HepG2 (cell line): ENCODE data around the gene NDUFC1. TPM values are rescaled to one million over a fixed set of nuclear protein-coding genes. Genes with fewer than 3 reads are reported as not detected.
A peak's percentile ranks its signal among the peaks of the same experiment; 100 is the strongest.

Experiments
- AHDC1 ChIP-seq: sonication (generic); formaldehyde crosslinking; IDR thresholded peaks from 2 replicates; pipeline ENCODE4 v1.5.1; 2020; ENCODE audit warnings: mild to moderate bottlenecking, missing genetic modification reagents, borderline replicate concordance
- EP300 ChIP-seq, 3 experiments: sonication (generic) in 1 of 3; formaldehyde crosslinking in 1 of 3; IDR thresholded peaks; 2 replicates each; pipeline versions ENCODE4 v1.5.1 to v1.6.1; 2011 to 2020; ENCODE audit warnings: low read depth in 2 of 3, low read length in 2 of 3, borderline replicate concordance in 1 of 3, improper control_type of control experiment in 1 of 3, mild to moderate bottlenecking in 1 of 3, missing genetic modification reagents in 1 of 3, moderate library complexity in 1 of 3
- NPAS2 ChIP-seq: sonication (generic); formaldehyde crosslinking; IDR thresholded peaks from 2 replicates; pipeline ENCODE4 v1.8.0; 2022; ENCODE audit warnings: mild to moderate bottlenecking, missing genetic modification reagents, borderline replicate concordance
- NR2F1 ChIP-seq, 2 experiments: fragments of 450-650 bp in 1 of 2; formaldehyde crosslinking in 1 of 2; IDR thresholded peaks; 2 replicates each; pipeline versions ENCODE4 v1.5.0 to v1.6.1; 2016 to 2020; ENCODE audit warnings: mild to moderate bottlenecking in 1 of 2, missing compliant biosample characterization in 1 of 2, missing genetic modification reagents in 1 of 2, moderate library complexity in 1 of 2
- RNF2 ChIP-seq: fragments of 450-650 bp; conservative IDR thresholded peaks from 2 replicates; pipeline ENCODE4 v1.6.1; 2016; ENCODE audit warnings: low read depth
- SATB2 ChIP-seq: sonication (generic); formaldehyde crosslinking; IDR thresholded peaks from 2 replicates; pipeline ENCODE4 v1.5.0; 2020; ENCODE audit warnings: missing genetic modification reagents
- SNAI1 ChIP-seq: sonication (generic); formaldehyde crosslinking; IDR thresholded peaks from 2 replicates; pipeline ENCODE4 v1.5.0; 2020; ENCODE audit warnings: mild to moderate bottlenecking, missing genetic modification reagents, borderline replicate concordance
- ZBTB2 ChIP-seq: sonication (generic); formaldehyde crosslinking; IDR thresholded peaks from 2 replicates; pipeline ENCODE4 v1.8.0; 2022; ENCODE audit warnings: low read depth, missing genetic modification reagents
- ZNF335 ChIP-seq: sonication (generic); formaldehyde crosslinking; IDR thresholded peaks from 2 replicates; pipeline ENCODE4 v1.4.0; 2020; ENCODE audit warnings: missing genetic modification reagents
- ZNF367 ChIP-seq: sonication (generic); formaldehyde crosslinking; IDR thresholded peaks from 2 replicates; pipeline ENCODE4 v1.4.0; 2020; ENCODE audit warnings: missing genetic modification reagents, borderline replicate concordance
- ZNF552 ChIP-seq: sonication (generic); formaldehyde crosslinking; IDR thresholded peaks from 2 replicates; pipeline ENCODE4 v1.9.0; 2022; ENCODE audit warnings: missing genetic modification reagents, mild to moderate bottlenecking, borderline replicate concordance
- polyA plus RNA-seq, 8 experiments: library from polyadenylated mRNA; depleted of rRNA in 3 of 8; stranded (reverse) in 7 of 8; unstranded in 1 of 8; fragments of >200 nt; fragmentation: Illumina TruSeq in 4 of 8; extraction: Trizol in 4 of 8; gene quantifications; 2 replicates each; pipeline versions ENCODE4 v1.2.1 to v1.2.3, GENCODE V29; 2011 to 2016; ENCODE audit warnings: low read depth in 4 of 8, missing spikeins in 1 of 8, mixed read lengths in 1 of 8; ENCODE audit not compliant: insufficient read depth in 1 of 8
- total RNA-seq, 5 experiments: library from RNA; depleted of rRNA; stranded (reverse); fragments of >200 nt; fragmentation: Illumina TruSeq; extraction: Trizol; gene quantifications; 2 replicates each; pipeline ENCODE4 v1.2.3, GENCODE V29; 2016; ENCODE audit warnings: low read depth in 1 of 5
- TF ChIP-seq, protein P1 (sequence below): sonication (generic); formaldehyde crosslinking; IDR thresholded peaks from 2 replicates; pipeline ENCODE4 v1.5.0; 2020; ENCODE audit warnings: missing genetic modification reagents, mild to moderate bottlenecking, borderline replicate concordance
- TF ChIP-seq, protein P2 (sequence below): sonication (generic); formaldehyde crosslinking; IDR thresholded peaks from 2 replicates; pipeline ENCODE4 v1.5.0; 2020; ENCODE audit warnings: mild to moderate bottlenecking, missing genetic modification reagents
- TF ChIP-seq, protein P3 (sequence below): sonication (generic); formaldehyde crosslinking; IDR thresholded peaks from 2 replicates; pipeline ENCODE4 v1.8.1; 2023; ENCODE audit warnings: mild to moderate bottlenecking, missing genetic modification reagents, borderline replicate concordance

NDUFC1 gene
- total and polyA plus RNA-seq, 2 of the 13 experiments (the other 11 are each of a cell fraction or from before 2014, with no cell fraction given) = 43.4 to 96.4 TPM

DNA sequence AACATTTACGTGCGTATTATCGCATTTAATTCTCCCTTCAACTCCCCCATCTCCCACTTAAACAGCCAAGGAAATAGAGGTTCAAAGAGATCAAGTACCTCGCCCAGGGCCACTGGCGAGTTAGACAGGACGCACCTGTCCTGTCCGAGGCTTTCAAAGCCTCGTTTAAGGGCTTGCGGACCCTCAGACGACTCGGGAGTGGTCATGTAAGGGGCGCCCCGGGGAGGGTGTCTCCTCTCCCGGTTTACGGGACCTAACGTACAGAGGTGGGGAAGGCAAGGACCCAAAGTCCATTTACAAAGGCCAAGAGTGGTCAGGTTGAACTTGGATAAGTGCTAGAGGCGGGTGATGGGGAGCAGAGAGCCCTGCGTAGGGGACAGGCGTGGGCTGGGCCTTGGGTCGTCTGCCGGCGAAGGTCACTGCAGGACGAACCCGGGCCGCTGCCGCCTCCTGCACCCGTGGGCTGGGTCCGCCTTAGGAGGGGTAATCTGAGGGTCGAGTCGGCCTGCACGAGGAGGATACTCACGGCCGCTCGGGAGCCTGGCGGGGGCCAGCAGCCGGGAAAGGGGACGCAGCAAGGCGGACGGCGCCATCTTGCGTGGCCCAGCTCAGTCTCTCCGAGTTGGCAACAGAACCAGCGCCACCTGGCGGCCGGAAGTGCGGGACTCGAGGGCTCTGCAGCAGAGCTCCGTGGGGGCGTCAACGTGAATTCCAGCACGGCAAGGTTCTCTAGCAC lies 6.9 kb downstream of the NDUFC1 start (continued):
- TF ChIP-seq, protein P1, sequence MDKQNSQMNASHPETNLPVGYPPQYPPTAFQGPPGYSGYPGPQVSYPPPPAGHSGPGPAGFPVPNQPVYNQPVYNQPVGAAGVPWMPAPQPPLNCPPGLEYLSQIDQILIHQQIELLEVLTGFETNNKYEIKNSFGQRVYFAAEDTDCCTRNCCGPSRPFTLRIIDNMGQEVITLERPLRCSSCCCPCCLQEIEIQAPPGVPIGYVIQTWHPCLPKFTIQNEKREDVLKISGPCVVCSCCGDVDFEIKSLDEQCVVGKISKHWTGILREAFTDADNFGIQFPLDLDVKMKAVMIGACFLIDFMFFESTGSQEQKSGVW (CRISPR knock-in tag) = no peak
- 0 out of 2 replicates have a peak, but pooled peaks have one; percentile 70 for TF ChIP-seq SATB2 (CRISPR knock-in tag)
- no peak for TF ChIP-seq NPAS2 (CRISPR knock-in tag)
- TF ChIP-seq, protein P2, sequence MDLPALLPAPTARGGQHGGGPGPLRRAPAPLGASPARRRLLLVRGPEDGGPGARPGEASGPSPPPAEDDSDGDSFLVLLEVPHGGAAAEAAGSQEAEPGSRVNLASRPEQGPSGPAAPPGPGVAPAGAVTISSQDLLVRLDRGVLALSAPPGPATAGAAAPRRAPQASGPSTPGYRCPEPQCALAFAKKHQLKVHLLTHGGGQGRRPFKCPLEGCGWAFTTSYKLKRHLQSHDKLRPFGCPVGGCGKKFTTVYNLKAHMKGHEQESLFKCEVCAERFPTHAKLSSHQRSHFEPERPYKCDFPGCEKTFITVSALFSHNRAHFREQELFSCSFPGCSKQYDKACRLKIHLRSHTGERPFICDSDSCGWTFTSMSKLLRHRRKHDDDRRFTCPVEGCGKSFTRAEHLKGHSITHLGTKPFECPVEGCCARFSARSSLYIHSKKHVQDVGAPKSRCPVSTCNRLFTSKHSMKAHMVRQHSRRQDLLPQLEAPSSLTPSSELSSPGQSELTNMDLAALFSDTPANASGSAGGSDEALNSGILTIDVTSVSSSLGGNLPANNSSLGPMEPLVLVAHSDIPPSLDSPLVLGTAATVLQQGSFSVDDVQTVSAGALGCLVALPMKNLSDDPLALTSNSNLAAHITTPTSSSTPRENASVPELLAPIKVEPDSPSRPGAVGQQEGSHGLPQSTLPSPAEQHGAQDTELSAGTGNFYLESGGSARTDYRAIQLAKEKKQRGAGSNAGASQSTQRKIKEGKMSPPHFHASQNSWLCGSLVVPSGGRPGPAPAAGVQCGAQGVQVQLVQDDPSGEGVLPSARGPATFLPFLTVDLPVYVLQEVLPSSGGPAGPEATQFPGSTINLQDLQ (CRISPR knock-in tag) = no peak
- peak; percentile 55; the same call in 1 of the 2 replicates for TF ChIP-seq AHDC1
- no peak for TF ChIP-seq ZBTB2 (CRISPR knock-in tag)
- no peak for TF ChIP-seq ZNF367 (CRISPR knock-in tag)
- no peak; the same call in 1 of the 2 replicates for TF ChIP-seq ZNF552 (CRISPR knock-in tag)
- no peak for TF ChIP-seq ZNF335 (CRISPR knock-in tag)
- TF ChIP-seq NR2F1 (CRISPR knock-in tag; IDR thresholded peaks at IDR 0.05) = peak in 1 of 2 experiments; percentile 37; a peak in 1 of 4 replicates
- 0 out of 4 replicates have a peak, but pooled peaks have one; percentile 11 to 41 for TF ChIP-seq EP300 (IDR thresholded peaks at IDR 0.05; ENCODE audit: low read depth in 2 of 2, low read length in 2 of 2)
- peak; percentile 36; the same call in 1 of the 2 replicates for TF ChIP-seq EP300 (CRISPR knock-in tag; IDR thresholded peaks at IDR 0.05; ENCODE audit: borderline replicate concordance)
- no peak for TF ChIP-seq RNF2
- TF ChIP-seq SNAI1 (CRISPR knock-in tag) = peak; percentile 72; the same call in 1 of the 2 replicates
- TF ChIP-seq, protein P3, sequence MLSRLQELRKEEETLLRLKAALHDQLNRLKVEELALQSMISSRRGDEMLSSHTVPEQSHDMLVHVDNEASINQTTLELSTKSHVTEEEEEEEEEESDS (CRISPR knock-in tag) = 0 out of 2 replicates have a peak, but pooled peaks have one; percentile 73
